Stimulated activated CD8-positive, alpha-beta memory T cell treated with anti-CD3 and anti-CD28 coated beads, Interleukin-12 subunit alpha, Interleukin-12 subunit beta, amount 100 ng/mL, for 4 hours (primary cell): Measurements from ENCODE around the gene SPOCK1.

Experiments used
- DNase-seq: peaks from one replicate; pipeline ENCODE4 v3.0.0-alpha.2; 2020; ENCODE audit warnings: low read depth

The SPOCK1 gene

DNA sequence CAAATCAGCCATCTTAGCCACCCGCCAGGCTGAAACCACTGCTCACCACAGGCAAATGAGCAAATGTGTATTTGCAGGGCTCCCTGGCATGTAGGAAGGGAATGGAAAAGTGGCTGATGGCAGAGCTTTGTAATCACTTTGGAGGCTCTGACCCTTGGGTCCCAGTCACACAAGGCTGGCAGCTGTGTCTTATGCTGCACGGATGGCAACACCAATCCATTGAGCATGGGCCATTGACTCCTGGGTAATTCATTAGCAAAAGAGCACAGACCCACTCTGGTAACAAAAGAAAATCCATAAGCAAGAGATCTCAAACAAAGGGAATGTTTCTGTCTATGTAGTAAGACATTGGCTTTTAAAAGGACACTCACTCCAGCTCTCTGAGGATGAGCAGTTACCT is 57.6 kb downstream of the SPOCK1 start:
- no peak for DNase-seq

DNA sequence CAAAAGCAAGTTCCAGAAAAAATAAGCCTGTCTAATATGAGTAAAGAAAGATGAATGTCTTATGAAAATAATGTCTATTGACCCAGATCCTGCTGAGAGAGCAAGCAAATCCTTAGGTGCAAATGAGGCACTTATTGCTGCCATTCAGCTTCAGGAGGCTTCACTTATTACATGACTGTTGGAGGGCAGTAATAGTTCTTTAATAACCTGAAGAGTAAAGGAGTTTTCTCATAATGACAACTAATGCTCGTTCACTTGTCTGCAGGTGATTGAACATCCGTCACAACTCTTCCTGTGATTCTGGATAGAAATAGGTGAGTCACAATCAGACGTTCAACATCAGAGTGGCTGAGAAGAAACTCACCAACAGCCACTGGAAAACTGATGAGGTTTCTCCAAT is 58.3 kb downstream of the SPOCK1 start:
- no peak for DNase-seq

DNA sequence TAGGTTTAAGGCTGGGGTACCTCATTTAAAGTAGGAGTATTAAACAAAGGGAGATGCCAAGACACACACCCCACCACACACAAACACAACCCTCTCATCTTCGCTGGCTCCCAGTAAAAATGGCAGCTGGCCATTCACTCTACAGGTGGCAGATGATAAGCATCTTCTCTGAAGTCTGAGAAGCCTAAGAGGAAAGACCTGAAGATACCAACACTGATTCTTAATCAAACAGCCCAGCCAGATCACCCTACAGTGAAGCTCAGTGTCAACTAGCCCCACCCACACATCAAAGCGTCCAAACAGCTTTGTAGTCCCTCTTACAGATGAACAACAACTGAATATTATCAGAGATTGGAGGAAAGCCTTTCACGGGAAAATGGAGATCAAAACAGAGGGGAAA is 59.5 kb downstream of the SPOCK1 start:
- no peak for DNase-seq

DNA sequence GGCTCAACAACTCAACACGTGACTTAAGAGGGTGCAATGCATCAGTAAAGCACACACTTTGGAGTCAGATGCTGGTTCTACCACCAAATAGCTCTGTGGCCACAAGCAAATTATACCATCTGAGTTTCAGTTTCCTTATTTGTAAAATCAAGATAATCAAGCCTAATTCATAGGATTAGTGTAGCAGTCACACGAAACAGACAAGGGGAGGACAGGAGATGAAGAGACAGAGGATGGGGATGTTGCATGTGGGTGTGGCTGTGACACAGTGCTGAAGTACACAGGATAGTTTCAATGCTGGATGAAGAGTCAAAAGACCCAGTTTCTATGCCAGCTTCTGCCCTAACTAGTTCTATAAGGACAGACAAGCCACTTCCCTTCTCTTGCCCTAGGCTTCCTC is 60.2 kb downstream of the SPOCK1 start:
- DNase-seq: no peak

DNA sequence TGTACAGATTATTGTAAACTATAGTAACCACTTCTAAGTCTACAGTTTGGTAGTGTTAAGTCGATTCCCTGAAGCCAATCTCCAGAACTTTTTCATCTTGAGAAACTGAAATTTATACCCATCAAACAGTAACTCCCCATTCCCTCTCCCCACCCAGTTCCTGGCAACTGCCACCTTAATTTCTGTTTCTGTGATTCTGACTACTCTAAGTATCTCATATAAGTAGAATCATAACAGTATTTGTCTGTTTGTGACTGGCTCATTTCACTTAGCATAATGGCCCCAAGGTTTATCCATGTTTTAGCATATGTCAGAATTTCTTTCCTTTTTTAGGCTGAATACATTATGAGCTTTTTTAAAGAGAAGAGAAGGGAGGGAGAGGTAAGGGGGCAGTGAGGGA is 61.4 kb downstream of the SPOCK1 start:
- DNase-seq: no peak

DNA sequence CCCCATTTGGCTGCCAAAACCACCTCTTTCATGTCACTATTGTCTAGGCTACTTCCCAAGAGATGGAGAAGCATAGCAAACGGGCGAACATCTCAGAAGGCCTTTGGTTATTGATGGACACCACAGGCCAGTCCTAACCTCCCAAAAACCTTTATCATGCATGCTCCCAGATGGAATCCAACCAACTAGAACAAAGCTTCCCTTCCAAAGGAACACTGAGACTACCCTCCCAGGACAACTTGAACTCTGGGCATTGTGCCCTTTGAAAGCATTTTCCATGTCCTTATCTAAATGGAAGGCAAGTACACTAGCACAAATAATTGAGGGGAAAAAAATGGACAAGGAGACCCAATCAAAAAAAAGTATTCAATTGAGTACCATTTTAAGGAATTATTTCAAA is 65.6 kb downstream of the SPOCK1 start:
- DNase-seq: no peak

DNA sequence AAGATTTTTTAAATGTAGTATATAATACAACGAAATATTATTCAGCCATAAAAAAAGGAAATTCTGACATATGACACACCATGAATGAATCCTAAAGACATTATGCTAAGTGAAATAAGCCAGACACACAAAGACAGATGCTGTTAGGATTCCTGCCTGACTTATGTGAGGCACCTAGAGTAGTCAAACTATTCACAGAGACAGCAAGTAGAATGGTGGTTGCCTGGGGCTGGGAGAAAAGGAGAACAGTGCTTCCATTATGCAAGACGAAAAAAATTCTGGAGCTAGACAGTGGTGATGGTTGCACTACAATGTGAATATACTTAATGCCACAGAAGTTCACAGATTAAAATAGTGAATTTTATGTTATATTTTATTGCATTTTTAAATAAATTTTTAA is 66.8 kb downstream of the SPOCK1 start:
- DNase-seq: no peak

DNA sequence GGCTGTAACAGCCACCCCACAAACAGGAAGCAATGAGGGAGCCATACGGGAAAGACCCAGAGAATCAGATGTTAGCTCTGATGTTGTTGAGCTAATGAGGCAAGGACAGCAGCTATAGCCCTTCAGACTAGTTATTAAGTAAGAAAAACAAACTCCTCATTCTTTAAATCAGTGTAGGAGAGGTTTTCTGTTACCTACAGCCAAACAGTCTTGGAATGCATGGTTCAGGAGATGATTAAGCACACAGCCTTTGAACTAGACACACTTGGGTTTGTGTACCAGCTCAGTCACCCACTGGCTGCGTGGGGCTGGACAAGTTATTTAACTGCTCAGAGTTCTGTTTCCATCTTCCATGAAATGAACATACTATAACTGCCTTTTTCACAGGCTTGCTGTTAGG is 68.1 kb downstream of the SPOCK1 start:
- no peak for DNase-seq

DNA sequence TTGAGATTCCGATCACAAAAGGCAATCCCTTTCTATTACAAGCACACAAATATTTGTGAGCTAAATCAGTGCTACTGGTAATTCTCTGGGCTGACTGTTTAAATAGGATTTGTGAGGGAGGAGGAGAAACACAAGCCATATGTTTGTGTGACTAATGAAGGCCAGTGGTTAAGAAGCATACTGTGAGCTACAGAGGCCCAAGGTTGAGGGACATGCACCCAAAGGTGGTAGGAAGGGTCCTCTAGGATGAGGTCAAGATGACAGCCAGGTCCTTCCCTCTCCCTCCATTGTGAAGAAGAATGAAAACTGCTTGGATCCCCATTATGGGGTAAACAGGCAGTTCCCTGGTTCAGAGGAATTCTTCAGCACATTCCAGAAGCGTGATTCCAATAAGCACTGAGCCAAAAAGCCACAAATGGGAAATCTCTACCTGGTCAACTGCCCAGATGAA is 83.9 kb downstream of the SPOCK1 start:
- no peak for DNase-seq

DNA sequence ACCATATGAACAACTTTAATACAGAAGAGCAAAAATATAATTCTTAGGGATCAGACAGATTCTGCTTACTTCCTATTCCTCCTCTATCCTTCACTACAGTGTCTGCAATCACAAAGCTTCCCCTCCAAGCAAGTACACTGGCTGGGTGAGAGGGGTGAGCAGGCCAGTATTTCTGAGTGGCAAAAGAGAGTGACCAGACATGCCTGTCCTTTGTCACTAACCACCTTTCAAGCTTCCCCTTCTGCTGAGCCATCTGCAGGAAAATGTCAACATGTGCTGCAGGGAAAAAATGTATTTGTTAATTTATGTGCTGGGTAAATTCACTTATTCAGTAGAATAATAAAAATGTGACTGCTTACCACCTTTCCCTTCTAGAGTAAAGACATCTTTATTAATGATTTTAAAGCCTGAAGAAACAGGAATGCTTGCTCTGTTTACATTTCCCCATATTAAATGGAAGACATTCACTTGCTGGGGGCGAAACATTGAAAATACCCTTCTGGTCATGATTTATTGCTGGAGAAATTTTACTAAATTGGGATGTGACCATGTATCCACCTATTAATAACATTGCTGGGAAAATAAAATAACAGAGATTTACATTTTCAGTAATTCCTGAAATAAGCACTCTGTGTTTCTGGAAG is 84.9 kb downstream of the SPOCK1 start:
- DNase-seq: no peak

DNA sequence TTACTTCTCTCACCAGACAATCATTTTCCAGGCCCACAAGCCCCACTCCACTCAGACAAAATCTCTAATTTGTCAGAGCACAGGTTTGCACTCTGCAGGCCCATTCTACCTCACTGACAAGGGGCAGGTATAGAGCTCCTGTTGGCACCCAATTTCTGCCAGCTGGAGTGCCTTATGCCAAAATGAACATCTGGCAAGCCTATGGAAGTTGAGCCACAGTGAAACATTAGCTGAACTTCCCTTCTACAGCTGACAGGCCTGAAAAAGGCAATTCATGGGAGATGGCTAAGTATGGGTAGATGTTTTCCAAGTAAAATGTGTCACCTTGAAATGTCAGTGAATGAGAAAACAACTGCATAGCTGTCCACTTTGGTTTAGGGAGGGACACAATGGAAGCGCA is 87.0 kb downstream of the SPOCK1 start:
- no peak for DNase-seq

DNA sequence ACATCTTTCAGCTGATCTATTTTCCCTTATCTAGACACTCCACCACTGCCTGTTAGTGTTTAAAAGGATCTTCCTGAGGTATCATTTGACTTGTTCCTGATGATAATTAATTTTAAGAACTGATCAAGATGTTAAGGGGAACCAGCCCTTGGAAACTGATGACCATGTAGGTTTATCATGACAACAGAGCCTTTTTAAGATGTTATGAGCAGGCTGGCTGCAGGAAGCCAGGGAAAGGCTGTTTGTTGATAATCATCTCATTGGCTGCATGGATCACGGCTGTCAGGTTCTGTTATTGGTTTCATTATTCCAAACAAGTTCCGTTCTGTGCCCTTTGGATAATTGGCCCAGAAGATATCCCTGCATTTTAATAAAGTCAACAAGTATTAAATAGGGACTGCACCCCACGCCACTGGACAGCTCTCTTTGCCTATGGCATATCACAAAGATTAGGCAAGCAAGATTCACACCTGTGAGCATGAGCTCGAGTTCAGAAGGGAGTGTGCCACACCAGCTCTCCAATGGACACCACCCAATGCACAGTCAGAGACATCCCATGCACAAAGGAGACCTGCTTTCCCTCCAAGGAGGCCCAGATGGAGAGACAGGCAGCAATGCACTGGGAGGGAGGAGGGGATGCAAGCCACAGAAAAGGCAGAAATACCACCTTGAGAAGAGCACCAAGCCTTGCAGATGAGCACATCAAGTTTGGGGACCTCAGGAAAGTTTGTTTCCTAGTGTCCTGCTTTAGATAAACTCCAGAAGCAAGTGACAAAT is 88.7 kb downstream of the SPOCK1 start:
- DNase-seq: no peak

DNA sequence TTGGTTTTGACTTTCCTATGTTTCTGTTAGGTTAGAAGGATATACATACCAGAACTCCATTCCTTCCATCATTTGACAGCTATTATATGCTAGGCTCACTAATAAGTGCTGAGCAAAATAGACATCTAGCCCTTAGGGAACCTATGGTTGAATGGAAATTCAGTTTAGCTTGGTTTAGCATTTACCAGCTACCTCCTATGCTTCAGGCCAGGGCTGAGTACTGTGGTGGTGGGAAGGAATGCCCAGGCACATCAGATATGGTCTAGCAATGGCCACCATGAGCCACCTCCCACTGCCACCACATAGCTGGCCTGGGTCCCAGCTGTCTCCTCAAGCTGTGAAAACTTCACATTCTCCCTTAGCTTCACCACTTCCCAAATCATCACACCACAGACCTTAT is 89.4 kb downstream of the SPOCK1 start:
- DNase-seq: no peak

DNA sequence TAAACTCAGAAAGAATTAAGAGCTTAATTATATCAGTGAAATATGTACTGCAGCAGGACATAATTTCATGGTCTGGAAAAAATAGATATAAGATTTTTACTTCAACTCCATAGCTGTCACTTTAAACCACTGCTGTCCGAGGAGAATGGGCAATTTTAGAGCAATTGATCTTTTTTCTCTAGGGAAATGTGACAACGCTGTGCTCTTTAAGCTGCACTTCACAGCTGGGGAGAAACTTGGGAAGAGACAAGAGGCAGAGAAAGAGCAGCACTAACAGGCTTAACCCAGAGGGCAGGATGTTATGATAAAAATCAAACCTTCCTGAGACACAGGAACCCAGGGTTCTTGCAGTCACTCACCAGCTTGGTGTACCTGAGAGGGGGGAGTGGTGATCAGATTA is 92.0 kb downstream of the SPOCK1 start:
- no peak for DNase-seq

DNA sequence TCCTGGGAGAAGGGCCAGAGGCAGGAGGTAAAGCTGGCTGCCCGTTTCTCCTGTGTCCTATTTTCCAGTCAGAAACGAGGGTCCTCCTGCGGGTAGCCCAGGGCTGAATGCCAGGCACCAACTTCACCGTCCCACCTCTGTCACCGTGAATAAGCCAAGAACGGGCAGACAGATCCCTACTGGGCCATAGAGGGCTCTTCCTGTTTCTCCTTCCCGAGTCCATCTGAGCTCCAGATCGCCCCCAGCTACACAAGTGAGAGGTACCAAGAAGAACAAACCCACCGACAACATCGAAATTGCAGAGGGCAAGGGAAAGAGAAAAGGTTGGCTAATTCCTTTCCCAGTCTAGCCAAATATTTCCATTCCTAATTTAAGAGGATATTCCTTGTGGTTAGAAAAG is 93.7 kb downstream of the SPOCK1 start:
- DNase-seq: no peak

DNA sequence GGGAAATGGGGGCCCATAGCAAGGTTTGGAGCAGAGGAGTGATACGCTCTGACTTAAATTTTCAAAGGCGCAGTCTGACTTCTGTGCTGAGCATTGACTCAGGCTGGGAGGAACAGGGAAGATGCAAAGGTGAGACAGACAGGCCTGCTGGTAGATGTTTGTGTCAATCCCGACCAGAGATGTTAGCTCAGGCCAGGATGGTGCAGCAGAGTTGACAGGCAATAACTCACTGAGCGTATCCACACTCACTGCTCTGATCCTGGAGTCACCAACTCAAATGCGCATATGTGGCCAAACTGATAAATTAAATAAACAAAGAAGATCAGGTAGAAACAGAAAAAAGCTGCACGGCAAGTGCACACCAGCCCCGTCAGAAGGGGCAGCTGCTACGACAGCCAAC is 95.3 kb downstream of the SPOCK1 start:
- no peak for DNase-seq

DNA sequence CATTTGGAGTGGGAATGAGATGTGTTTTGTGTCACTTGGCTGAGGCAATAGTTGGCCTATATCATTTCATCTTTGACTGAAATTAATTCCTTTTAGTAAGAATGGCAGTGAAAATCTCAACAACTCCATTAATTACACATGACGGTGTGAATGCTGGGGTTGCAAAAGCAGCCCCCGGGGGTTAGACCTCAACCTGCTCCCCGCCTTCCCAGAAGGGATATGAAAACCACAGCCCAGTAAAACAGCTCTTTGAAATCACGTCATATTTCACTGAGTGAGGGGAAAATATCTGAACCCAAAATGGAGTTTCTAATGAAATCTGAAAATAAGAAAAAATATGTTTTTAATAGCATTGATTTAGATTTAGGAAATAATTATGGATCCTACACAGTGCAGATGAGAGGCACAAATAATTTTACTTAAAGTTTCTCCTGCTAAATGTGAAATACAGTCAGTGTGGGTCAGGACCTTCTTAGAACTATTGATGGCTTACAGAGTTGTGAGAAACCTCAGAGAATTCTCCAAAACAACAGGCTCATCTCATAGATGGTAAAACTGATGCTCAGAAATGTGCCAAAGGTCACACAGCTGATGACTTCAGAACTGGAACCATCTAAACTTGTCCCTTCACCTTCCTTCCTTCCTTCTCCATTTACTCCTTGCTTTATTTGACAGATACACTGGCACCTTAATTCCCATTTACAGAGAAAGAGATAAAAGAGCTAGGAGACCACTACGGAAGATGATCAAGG is 96.5 kb downstream of the SPOCK1 start:
- no peak for DNase-seq

DNA sequence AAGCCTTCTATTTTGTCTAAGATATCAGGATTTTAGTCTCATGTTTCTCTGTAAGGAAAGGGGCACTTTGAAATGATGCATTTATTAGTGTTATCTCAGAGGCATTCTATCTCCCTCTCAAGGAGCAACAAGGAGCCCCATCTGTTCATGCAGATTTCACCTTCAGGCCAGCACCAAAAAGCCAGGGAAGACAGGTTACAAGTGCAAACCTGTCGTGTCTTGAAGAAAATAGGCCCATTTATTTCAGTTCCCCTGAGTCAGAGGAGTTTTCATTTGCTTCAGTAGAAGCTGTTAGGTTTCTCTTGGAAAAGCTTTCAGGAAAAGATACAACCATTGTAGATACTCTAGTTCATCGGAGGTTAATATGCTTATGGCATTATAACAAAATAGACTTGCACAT is 97.2 kb downstream of the SPOCK1 start:
- no peak for DNase-seq

DNA sequence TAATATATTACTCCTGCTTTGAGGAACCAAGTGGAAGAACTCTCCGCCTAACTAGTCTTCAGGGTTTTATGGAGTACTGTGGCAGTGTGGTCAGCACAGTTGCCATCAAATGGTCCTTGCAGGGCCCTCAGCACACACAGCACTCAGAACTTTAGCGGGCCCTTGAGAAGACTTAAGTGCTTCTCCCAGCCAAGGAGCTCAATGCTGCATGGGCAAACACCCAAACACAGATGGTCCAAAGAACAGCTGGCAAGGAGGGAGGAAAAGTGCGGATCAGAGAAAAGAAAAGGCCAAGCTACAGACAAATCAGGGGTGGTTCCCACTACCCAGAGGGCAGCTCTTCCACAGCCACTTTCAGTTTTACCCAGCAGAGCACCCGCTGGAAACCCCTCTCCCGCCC is 98.6 kb downstream of the SPOCK1 start:
- no peak for DNase-seq

DNA sequence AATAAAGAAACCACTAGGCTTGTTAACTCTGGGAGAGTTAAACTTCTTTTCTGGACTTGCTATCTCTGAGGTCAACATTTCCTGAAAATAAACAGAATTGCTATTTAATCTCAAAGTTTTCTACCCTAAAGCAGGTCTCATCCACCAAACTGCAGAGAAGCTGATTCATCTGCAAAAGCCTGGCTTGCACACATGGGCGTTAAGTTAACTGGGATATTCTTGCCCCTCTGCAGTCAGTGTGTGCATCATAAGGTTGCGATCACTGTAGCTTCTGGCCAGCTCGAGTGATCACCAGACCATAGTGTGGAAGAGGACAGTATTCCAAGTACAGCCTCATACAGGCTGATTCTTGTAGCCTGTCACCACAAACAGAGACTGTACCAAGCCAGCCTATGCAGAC is 99.2 kb downstream of the SPOCK1 start:
- DNase-seq: no peak

DNA sequence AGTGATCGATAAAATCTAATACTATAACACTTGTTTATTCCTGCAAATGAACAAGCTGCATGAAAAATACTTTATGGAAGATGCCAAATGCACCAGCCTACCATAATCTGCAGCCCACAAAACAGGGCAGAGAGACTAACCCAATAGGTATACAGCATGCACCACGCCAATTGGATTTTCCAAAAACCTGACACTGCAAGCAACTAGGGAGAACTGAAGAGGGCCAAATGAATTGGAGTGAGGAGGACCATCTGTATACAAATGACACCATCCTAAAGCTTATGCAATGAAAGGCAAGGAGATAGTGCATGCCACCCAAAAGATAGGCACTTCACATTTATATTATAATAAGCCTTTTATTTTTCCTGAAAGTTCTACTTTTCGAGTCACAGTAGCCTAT is 100.4 kb downstream of the SPOCK1 start:
- DNase-seq: no peak

DNA sequence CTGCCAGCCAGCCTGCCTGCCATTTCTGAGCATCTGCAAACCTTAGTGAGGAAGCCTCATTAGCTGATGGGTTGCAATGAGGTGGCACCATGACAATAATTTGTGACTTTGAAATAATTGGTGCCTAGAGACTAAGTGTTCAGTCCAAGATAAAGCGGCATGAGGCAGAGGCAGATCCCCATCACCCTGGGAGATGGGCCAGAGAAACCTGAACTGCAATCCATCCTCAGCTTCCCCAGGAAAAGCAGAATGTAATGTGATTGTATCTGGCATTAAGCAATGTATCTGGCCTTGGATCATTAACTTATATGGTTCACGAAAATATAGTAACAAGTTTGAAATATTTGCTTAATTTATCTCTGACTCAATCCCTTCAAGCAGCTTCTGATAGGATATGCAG is 101.0 kb downstream of the SPOCK1 start:
- DNase-seq: no peak

DNA sequence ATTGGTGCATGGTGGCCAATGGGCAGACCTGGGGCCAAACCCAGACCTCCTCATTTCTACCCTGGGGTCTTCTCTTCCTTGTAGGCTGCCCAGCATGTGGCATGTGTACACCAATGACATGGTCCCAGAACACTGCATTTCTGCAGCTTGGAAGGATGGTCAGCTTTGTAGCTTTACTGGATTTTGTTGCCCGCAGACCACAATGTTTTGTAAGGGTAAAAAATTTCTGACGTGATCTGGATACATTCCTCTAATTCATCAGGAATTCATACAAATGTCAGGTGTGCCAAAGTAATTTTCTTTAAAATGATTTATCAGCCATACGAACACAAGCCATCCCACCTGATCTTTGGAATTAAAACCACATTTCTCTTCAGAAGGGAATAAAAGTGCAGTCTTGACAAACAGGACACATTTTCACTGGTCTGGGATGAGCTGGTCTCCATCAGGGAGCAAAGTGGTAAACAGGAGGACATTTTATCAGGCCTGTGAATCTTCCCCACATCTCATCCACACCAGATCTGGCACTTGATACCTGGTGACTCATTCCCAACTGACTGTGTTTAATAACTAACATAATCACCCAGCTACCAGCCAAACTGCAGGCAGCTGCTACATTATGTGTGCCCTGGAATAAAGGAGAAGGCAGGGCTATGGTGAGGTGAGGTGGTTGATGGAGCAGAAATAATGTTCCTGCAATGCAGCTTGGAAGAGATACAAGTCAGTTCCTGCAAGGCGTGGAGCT is 103.9 kb downstream of the SPOCK1 start:
- DNase-seq: no peak
